T-helper 1 cell treated with Interleukin-12 subunit alpha and Interleukin-12 subunit beta and Interleukin-4 antibody, amounts not matched to agents 30 ng/mL and 1 ng/mL, for 36 hours (primary cell): ENCODE results near the gene SUPT5H. TPM values are rescaled to one million over a fixed set of nuclear protein-coding genes. Genes with fewer than 3 reads are reported as not detected.

ENCODE experiments used
- intact Hi-C: fragments of 100-400 bp; cut with micrococcal nuclease; formaldehyde crosslinking; loops from one replicate; pipeline ENCODE4 v1.15.1; 2024
- total RNA-seq: library from RNA; stranded (reverse); gene quantifications from 2 replicates; pipeline ENCODE4 v1.2.3, GENCODE V29; 2022

SUPT5H gene
- total RNA-seq, 1 donor from 2014 or later, result 172 TPM

DNA sequence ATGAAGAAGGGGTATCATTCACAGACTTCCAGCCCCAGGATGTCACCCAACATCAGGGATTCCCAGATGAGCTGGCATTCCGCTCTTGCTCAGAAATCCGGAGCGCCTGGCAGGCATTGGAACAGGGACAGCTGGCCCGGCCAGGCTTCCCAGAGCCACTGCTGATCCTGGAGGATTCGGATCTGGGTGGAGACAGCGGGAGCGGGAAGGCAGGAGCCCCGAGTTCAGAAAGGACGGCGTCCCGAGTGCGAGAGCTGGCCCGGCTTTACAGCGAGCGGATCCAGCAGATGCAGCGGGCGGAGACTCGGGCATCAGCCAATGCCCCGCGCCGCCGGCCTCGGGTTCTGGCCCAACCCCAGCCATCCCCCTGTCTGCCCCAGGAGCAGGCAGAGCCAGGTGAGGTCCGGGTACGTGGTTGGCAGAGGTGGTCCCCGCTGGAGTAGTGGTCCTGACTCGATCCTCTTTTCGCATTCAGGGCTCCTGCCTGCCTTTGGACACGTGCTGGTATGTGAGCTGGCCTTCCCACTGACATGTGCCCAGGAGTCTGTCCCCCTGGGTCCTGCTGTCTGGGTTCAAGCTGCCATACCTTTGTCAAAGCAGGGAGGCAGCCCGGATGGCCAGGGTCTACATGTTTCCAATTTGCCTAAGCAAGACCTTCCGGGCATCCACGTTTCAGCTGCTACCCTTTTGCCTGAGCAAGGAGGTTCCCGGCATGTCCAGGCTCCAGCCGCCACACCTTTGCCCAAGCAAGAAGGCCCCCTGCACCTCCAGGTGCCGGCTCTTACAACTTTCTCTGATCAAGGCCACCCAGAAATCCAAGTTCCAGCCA, 21.9 kb upstream of the SUPT5H start:
- intact Hi-C loops, result no loop called here

DNA sequence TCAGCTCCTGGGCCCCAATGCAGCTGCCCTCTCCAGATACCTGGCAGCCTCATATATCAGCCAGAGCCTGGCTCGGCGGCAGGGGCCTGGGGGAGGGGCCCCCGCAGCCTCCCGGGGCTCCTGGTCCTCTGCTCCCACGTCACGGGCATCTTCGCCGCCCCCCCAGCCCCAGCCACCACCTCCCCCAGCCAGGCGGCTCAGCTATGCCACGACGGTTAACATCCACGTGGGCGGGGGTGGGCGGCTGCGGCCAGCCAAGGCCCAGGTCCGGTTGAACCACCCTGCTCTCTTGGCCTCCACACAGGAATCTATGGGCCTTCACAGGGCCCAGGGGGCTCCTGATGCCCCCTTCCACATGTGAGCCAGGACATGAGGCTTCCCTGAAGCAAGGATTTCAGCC, 20.4 kb upstream of the SUPT5H start:
- intact Hi-C loops, result no loop called here

DNA sequence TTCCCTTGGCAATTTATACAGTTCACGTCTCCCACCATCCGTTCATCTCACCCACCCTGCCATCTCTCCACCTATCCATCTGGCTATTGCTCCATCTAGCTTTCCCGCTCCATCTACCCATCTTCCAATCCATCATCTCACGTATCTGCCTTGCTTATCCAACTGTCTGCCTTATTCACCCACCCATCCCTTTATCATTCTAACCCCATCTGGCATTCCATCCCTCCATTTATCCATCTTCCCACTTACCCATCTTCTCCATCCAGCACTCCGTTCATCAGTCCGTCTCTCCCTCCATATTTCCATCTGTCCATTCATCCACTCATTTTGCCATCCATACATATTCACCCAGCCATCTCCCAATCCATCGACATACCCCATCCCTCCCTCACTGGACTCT, 19.6 kb upstream of the SUPT5H start:
- intact Hi-C loops, result no loop called here

DNA sequence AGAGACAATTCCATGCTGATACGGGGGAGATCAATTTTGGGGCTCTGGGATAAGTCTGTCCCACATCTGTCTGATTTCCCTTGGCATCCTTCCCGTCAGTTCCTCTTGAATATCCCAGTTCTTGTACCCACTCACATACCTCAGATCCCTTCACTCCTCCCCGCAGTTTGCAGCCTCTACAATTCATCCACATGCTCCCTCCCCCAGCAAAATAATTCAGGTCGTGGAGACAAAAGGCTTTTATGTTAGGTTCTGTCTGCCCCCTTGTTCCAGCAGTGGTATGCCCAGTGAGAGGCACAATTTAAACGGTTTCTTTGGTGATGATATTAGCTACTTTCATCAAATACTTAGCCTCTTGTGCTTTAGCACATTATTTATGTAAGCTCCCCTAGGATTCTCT, 19.2 kb upstream of the SUPT5H start:
- intact Hi-C loops, result no loop called here

DNA sequence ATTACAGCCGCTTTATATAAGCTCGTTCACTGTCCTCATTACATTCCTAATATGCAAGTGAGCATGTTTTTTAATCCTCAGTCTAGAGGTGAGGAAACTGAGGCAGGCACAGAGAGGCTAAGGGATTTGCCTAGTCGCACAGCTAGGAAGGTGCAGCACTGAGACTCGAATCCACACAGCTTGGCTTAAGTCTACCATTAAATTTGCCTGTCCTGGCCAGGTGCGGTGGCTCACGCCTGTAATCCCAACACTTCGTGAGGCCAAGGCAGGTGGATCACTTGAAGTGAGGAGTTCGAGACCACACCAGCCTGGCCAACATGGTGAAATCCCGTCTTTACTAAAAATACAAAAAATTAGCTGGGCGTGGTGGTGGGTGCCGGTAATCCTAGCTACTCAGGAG, 17.7 kb upstream of the SUPT5H start:
- intact Hi-C loops, result no loop called here

DNA sequence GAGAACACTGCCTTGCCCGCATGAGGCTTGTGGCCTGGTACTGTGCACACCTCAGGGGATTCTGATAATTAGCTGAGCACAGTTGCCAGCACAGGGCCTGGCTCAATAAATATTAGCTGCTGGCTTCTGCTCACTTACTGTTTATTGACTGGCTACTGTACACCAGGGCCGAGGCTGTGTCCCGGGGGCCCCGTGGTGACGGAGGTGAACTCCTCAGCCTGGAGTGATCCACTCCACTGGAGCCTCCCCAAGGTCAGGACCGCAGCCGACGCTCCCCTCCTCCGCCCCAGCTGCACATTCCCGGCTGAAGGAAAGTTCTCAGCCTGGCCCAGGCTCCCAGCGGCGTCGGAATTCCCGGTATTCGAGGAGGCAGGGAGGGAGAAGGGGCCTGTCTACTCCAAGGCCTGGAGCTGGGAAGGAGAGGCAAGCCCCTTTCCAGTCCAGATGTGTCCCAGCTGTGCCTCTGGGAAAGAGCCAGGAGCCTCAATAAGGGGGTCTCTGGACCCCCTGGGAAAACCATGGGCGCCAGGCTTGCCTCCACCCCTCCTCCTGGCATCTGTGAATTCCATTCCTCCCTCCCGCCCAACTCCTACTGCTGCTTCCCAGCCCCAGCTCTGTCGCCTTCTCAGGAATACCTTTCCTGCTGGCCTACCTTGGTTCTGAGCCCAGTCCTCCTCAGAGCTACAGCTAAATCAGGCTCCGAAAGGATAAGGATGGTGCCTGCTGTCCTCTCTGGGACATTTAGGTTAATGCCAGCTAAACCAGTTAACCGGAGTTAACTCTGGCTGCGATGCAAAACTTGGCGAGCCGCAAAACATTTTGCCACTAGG, 16.9 kb upstream of the SUPT5H start:
- intact Hi-C loops, result no loop called here

DNA sequence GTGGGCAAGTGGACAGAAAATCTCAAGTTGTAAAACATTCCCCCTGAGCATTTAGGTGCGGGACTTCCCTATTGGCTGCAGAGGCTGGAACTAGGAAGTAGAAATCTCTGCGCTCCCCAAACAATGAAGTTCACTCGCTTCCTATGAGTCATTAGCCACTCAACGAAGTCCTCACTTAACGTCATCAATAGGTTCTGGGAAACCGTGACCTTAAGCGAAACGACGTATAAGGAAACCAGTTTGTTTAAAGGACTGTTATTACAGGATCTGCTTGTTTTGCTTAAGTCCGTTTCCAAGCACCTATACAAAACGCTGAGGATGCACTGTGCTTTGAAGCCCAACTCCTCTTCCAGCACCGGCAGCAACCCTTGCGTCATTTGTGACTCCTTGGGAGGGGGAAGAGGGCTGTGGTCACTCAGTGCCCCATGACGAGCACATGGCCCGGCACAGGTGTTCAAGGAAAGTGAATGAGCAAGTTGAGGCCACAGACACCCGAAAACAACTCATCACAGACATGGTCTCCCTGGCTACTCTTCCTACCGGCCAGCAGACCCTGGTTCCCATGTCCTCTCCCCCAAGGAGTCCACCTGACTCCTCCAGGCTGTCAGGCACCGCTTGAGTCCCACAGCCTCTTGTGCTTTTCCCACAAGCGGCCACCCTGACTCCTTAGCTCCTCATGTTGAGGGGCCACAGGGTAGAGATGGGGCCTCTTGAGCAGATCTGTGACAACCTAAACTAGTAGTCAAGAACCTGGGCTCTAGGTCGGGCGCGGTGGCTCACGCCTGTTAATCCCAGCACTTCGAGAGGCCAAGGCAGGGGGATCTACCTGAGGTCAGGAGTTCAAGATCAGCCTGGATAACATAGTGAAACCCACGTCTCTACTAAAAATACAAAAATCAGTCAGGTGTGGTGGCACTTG, 14.4 kb upstream of the SUPT5H start:
- intact Hi-C loops, result loop anchor here (1.0 to 10.0 kb wide), 4 partner anchors 14 to 1056 kb away; partner anchors contain the start of genes PLEKHG2, PSMD8 and SUPT5H

DNA sequence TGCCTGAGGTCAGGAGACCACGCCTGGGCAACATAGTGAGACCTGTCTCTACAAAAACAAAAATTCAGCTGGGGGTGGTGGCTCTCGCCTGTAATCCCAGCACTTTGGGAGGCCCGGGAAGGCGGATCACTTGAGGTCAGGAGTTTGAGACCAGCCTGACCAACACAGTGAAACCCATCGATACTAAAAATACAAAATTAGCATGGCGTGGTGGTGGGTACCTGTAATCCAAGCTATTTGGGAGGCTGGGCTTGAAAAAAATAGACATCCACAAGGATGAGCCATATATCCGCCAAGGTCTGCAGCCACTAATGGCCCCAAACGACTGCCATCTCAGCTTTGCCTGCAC, 12.7 kb upstream of the SUPT5H start:
- intact Hi-C loops, result loop anchor here (10.0 kb wide), 1 partner anchor 1058 kb away; the partner anchor contains the start of gene PSMD8

DNA sequence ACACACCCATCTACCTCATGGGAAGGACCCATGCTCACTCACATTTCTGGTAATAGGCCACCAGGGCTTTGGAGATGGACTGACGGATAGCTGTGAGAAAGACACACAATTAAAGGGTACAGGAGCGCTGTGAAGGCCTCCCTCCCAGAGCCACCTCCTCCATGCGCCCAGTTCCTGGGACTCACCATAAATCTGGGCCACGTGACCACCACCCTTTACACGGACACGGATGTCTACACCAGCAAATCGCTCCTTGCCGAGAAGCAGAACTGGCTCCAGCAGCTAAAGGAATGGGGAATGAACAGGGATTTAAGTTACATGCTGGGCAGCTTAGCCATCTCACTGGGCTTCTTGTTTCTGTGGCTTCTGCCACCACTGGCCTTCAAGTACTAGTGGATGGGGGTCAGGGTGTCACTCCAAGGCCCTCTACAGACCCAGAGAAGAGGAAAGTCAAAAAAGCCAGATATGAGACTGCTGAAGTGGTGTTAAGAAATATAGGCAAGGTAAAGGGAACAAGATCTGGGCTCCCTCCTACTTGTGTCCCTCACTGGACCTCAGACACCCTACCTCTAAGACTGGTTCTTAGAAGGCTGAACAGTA, 11.8 kb upstream of the SUPT5H start:
- intact Hi-C loops, result loop anchor here (10.0 kb wide), 1 partner anchor 1059 kb away; the partner anchor contains the start of gene PSMD8

DNA sequence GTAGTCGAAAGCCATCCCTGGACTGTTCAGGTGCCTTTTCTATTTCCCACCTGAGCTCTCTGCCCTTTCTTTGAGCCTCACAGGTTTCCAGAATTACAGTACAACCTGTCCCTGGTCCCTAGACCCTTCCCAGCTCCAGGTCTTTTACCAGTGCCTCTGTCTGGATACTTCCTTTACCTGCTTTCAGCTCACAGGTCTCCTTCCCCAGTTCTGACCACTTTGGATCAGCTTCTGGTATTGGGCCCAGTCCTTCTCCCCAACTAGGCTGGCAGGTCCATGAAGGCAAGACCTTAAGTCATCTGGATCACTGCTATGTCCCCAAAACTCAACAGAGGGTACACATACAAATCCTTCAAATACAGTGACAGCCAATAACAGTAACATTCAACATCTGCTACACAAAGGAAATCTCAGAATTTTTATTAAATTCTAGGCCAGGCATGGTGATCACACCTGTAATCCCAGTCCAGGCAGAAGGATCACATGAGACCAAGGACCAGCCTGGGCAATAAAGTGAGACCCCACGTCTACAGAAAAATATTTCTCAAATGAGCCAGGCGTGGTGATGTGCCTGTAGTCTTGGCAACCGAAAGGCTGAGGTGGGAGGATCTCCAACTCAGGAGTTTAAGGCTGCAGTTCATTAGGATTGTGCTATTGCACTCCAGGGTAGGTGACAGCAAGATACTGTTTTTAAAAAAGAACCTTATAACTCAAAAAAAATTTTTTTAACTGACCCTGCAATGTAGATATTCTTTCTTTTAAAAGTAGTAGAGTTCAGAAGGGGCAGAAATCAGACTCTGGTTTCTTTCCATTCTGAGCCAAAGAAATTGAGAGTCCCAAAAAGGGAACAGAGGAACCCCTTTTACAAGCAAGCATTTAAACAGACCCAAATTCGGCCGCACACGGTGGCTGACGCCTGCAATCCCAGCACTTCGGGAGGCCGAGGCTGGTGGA, 11.0 kb upstream of the SUPT5H start:
- intact Hi-C loops, result loop anchor here (1.0 to 10.0 kb wide), 3 partner anchors 22 to 1060 kb away; partner anchors contain the start of genes MED29, PAF1, PLEKHG2 and PSMD8

DNA sequence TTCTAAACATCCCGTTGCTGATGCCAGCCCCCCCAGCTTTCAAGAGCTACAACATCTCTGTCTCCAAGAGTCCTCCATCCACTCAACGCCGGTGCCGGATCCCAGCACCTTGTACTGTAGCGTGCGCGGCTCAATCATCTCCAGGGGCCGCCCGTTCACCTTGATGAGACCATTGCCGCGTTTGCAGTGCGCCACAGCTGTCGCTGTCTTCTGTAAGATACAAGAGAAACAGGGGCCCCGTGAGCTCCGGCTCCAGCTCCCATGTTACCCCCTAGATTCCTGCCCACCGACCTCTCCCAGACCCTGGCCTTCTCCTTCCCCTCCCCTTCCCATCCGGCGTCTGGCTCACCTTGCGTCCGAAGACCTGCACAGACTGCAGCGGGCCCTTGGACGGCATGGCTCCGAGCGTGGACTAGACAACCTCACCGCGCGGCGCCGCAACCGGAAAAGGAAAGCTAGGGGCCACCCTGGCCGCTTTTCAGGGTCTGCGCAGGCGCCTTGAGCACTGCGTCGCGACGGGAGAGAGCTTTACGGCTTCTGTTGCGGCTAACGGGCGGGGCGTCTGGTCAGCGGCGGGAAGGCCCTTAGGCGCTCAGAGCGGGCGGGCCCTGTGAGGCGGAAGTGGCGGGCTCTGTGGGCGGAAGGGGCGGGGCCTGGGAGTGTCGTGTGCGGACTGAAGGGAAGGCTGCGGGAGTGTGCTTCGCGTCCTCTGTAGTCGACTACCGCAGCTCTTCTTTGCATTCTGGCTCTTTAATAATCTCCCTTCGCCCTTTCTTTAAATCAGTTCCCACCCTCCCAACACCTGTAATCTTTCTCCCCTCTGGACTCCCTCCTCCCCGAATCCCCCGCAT, 9.7 kb upstream of the SUPT5H start, which contains the start of gene RPS16:
RPS16 (minus strand) TSS at position 451 of the 851 bp plus-strand sequence; CDS start at position 397, 54 bp downstream.
- intact Hi-C loops, result loop anchor here (1.0 to 10.0 kb wide), 5 partner anchors 10 to 1061 kb away; partner anchors contain the start of genes EID2B, MED29, PAF1 and PLEKHG2

DNA sequence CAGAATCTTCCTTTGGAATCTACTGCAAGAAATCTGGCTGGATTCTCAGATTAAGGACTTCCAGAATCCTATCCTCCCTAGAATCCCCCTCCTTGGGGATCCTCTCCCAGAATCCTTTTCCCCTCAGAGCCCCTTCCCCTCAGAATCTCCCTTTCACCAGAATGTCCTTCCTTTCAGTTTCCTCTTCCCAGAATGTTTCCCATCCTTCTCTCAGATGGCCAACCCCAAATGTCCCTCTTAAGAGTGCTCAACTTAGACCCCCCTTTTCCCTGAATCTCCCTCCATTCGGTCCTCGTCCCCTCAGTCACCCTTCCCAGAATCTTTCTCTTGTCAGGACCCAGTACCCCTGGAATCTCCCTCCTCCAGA, 9.0 kb upstream of the SUPT5H start:
- intact Hi-C loops, result loop anchor here (1.0 to 10.0 kb wide), 3 partner anchors 9 to 1062 kb away; partner anchors contain the start of genes EID2B, PSMD8 and SUPT5H

DNA sequence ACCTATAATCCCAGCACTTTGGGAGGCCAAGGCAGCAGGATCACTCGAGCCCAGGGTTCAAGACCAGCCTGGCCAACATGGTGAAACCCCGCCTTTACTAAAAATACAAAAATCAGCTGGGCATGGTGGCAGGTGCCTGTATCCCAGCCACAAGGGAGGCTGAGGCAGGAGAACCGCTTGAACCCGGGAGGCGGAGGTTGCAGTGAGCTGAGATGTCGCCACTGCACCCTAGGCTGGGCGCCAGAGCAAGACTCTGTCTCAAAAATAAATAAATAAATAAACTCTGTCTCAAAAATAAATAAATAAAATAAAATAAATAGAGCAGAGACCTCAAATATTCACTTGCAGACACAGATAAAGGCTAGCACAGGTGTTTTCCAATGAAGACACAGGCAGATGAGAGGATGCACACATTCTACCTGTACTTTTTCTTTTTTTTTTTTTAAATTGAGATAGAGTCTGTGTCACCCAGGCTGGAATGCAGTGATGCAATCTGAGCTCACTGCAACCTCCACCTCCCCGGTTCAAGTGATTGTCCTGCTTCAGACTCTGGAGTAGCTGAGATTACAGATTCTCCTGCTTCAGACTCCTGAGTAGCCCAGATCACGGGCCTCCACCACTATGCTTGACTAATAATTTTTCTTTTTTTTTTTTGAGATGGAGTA, 7.0 kb upstream of the SUPT5H start:
- intact Hi-C loops, result loop anchor here (10.0 kb wide), 1 partner anchor 1064 kb away; the partner anchor contains the start of gene PSMD8

DNA sequence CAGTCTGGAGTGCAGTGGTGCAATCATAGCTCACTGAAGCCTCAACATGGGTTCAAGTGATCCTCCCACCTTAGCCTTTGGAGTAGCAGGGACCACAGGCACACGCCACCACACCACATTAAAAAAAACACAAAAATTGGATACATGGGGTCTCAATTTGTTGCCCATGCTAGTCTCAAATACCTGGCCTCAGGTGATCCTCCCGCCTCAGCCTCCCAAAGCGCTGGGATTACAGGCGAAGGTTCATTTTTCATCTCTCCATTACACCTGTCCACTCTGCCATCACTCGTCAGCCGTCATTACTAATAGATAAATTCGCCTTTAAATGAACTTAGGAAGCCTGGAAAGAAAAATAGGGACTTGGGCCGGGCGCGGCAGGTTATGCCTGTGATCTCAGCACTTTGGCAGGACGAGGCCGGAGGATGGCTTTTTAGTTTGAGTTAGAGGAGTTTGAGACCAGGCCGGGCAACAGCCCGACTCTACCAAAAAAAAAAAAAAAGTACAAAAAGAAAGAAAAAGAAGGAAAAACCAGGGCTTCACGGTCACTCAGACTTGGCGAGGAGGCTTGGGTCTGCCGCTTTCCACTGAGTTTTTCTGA, 685 bp upstream of the SUPT5H start:
- intact Hi-C loops, result loop anchor here (1.0 to 5.0 kb wide), 12 partner anchors 8 to 904 kb away; partner anchors contain the start of genes C19orf47, EID2, EID2B and FBL

DNA sequence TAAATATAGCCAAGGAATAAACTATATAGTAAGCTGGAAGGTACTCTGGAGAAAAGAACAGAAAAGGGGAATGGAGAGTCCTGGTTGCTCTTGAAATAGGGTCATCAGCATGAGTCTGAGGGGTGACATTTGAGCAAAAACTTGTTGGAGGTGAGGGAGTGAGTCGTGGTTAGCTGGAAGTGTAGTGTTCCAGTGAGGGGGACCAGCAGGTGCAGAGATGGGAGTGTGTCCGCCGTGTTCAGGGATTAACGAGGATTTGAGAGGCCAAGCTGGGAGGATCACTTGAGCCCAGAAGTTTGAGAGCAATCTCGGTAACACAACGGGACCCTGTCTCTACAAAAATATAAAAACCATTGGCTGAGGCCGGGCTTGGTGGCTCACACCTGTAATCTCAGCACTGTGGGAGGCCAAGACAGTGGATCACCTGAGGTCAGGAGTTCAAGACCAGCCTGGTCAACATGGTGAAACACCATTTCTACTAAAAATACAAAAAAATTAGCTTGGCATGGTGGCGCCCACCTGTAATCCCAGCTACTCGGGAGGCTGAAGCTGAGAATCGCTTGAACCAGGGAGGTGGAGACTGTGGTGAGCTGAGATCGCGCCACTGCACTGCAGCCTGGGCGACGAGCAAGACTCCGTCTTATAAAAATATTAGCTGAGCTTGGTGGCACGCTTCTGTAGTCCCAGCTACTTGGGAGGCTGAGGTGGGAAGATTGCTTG, 1.1 kb downstream of the SUPT5H start:
- intact Hi-C loops, result loop anchor here (5.0 kb wide), 1 partner anchor 401 kb away; the partner anchor contains the start of gene FBL

DNA sequence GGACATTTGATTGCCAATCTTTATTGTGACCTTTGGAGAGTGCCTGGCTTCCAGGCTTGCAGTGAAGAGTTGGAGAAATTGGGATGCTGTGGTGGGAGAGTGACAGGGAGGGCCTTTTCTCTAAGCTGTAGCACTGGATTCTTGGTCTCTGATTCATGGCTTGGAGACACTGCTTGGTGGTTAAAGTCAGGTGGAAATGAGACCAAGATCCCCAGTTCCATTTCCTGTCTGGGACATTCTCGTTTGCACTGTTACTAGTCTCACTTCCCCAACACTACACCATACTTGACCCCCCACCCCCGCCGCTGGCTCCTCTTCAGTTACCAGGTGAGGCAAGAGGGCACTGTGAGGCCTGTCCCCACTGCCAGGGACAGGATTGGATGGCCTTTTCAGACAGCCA, 2.9 kb downstream of the SUPT5H start:
- intact Hi-C loops, result loop anchor here (5.0 kb wide), 1 partner anchor 399 kb away; the partner anchor contains the start of gene FBL
